ENCODE data around the gene ATE1. TPM values are rescaled to one million over a fixed set of nuclear protein-coding genes. Genes with fewer than 3 reads are reported as not detected.

Gene ATE1
- total RNA-seq, 1 donor from 2014 or later = 22.6 TPM

GRCh38 chr10:121851786-121852185 is 76.0 kb downstream of the ATE1 start:
- no peaks in the 10 kb centered on the region for H3K79me2 ChIP-seq (ENCODE audit: insufficient read depth, low read length)
- no peaks in the 10 kb centered on the region for H3K9me3 ChIP-seq (ENCODE audit: insufficient read depth, low read depth, low read length)
- no peaks in the 10 kb centered on the region for H3K27me3 Mint-ChIP-seq (ENCODE audit: low read depth, unreplicated experiment)
- no peaks in the 10 kb centered on the region for H3K27me3 ChIP-seq (ENCODE audit: insufficient read depth, low read length)
- no peaks in the 10 kb centered on the region for H3K4me1 ChIP-seq (ENCODE audit: insufficient read depth, low read length)
- FAIRE-seq (no peak), DNase-seq (ENCODE audit: low read depth) (peak; percentile 2)
- H3K27ac Mint-ChIP-seq (ENCODE audit: unreplicated experiment) = no peak overlapping the region
- H3K4me3 ChIP-seq (ENCODE audit: insufficient read depth, low read depth, low read length) = no peak overlapping the region
- H3K27ac ChIP-seq (ENCODE audit: low read depth, low read length) = no peak overlapping the region
- peaks cover 11% of the 10 kb centered on the region for H3K36me3 Mint-ChIP-seq (ENCODE audit: low read depth, unreplicated experiment)
- no peak for TF ChIP-seq EZH2 (IDR thresholded peaks at IDR 0.05; ENCODE audit: insufficient read depth, low read length)
- TF ChIP-seq CTCF (IDR thresholded peaks at IDR 0.05; ENCODE audit: insufficient read depth, low read depth, low read length) = no peak
- H4K20me1 ChIP-seq (ENCODE audit: insufficient read depth, low read length) = no peaks in the 10 kb centered on the region
- H3K4me1 Mint-ChIP-seq (ENCODE audit: low read depth, unreplicated experiment) = no peaks in the 10 kb centered on the region
- no peak overlapping the region for H3K9ac ChIP-seq (ENCODE audit: low read length)
- H3K9me3 Mint-ChIP-seq (ENCODE audit: unreplicated experiment) = no peaks in the 10 kb centered on the region
- no peak overlapping the region for H3K4me2 ChIP-seq (ENCODE audit: low read length)
- H3K4me3 Mint-ChIP-seq (ENCODE audit: unreplicated experiment) = no peak overlapping the region
- H3K36me3 ChIP-seq (ENCODE audit: insufficient read depth, low read length) = peaks cover 7% of the 10 kb centered on the region
- H2AFZ ChIP-seq (ENCODE audit: low read depth, low read length) = no peak overlapping the region

GRCh38 chr10:121848082-121848481 is 79.7 kb downstream of the ATE1 start:
- Histone ChIP-seq H3K9ac (ENCODE audit: low read length) (no peak overlapping the region), H3K4me2 (ENCODE audit: low read length) (no peak overlapping the region), H2AFZ (ENCODE audit: low read depth, low read length) (no peak overlapping the region), H3K27me3 (ENCODE audit: insufficient read depth, low read length) (no peaks in the 10 kb centered on the region), H3K9me3 (ENCODE audit: insufficient read depth, low read depth, low read length) (no peaks in the 10 kb centered on the region), H3K4me3 (ENCODE audit: insufficient read depth, low read depth, low read length) (no peak overlapping the region), H3K4me1 (ENCODE audit: insufficient read depth, low read length) (no peaks in the 10 kb centered on the region), H3K27ac (ENCODE audit: low read depth, low read length) (no peak overlapping the region), H3K36me3 (ENCODE audit: insufficient read depth, low read length) (peaks cover 4% of the 10 kb centered on the region), H4K20me1 (ENCODE audit: insufficient read depth, low read length) (peaks cover 4% of the 10 kb centered on the region), H3K79me2 (ENCODE audit: insufficient read depth, low read length) (no peaks in the 10 kb centered on the region)
- Mint-ChIP-seq H3K27ac (ENCODE audit: unreplicated experiment) (no peak overlapping the region), H3K36me3 (ENCODE audit: low read depth, unreplicated experiment) (peaks cover 7% of the 10 kb centered on the region), H3K4me3 (ENCODE audit: unreplicated experiment) (no peak overlapping the region), H3K4me1 (ENCODE audit: low read depth, unreplicated experiment) (no peaks in the 10 kb centered on the region), H3K27me3 (ENCODE audit: low read depth, unreplicated experiment) (no peaks in the 10 kb centered on the region), H3K9me3 (ENCODE audit: unreplicated experiment) (no peaks in the 10 kb centered on the region)
- DNase-seq (ENCODE audit: low read depth) = no peak
- FAIRE-seq = no peak
- TF ChIP-seq CTCF (IDR thresholded peaks at IDR 0.05; ENCODE audit: insufficient read depth, low read depth, low read length) = no peak
- no peak for TF ChIP-seq EZH2 (IDR thresholded peaks at IDR 0.05; ENCODE audit: insufficient read depth, low read length)

GRCh38 chr10:121846555-121846954 is 81.3 kb downstream of the ATE1 start:
- Histone ChIP-seq H3K36me3 (ENCODE audit: insufficient read depth, low read length) (peaks cover 4% of the 10 kb centered on the region), H2AFZ (ENCODE audit: low read depth, low read length) (no peak overlapping the region), H4K20me1 (ENCODE audit: insufficient read depth, low read length) (peaks cover 4% of the 10 kb centered on the region), H3K27ac (ENCODE audit: low read depth, low read length) (no peak overlapping the region), H3K4me1 (ENCODE audit: insufficient read depth, low read length) (no peaks in the 10 kb centered on the region), H3K4me3 (ENCODE audit: insufficient read depth, low read depth, low read length) (no peak overlapping the region), H3K9me3 (ENCODE audit: insufficient read depth, low read depth, low read length) (no peaks in the 10 kb centered on the region), H3K4me2 (ENCODE audit: low read length) (no peak overlapping the region), H3K79me2 (ENCODE audit: insufficient read depth, low read length) (no peaks in the 10 kb centered on the region), H3K27me3 (ENCODE audit: insufficient read depth, low read length) (no peaks in the 10 kb centered on the region), H3K9ac (ENCODE audit: low read length) (no peak overlapping the region)
- peaks cover 7% of the 10 kb centered on the region for H3K36me3 Mint-ChIP-seq (ENCODE audit: low read depth, unreplicated experiment)
- H3K4me3 Mint-ChIP-seq (ENCODE audit: unreplicated experiment) = no peak overlapping the region
- no peaks in the 10 kb centered on the region for H3K27me3 Mint-ChIP-seq (ENCODE audit: low read depth, unreplicated experiment)
- no peak overlapping the region for H3K27ac Mint-ChIP-seq (ENCODE audit: unreplicated experiment)
- H3K4me1 Mint-ChIP-seq (ENCODE audit: low read depth, unreplicated experiment) = no peaks in the 10 kb centered on the region
- H3K9me3 Mint-ChIP-seq (ENCODE audit: unreplicated experiment) = no peaks in the 10 kb centered on the region
- TF ChIP-seq EZH2 (IDR thresholded peaks at IDR 0.05; ENCODE audit: insufficient read depth, low read length) = no peak
- TF ChIP-seq CTCF (IDR thresholded peaks at IDR 0.05; ENCODE audit: insufficient read depth, low read depth, low read length) = no peak
- FAIRE-seq = no peak
- no peak for DNase-seq (ENCODE audit: low read depth)
